ENCODE data around the gene IGSF3. TPM values are rescaled to one million over a fixed set of nuclear protein-coding genes. Genes with fewer than 3 reads are reported as not detected.
"Not testable (repeated sequence)": the region's sequence is repeated elsewhere in the genome, so short reads cannot be mapped to it uniquely, and the experiment has no call there.

The IGSF3 gene
- total RNA-seq, 1 experiment from 2014 or later: 39.8 TPM

GRCh38 chr1:116631996-116632925 lies 35.3 kb downstream of the IGSF3 start:
- DNase-seq (ENCODE audit: low read depth): not testable (repeated sequence)

- DNase-seq (ENCODE audit: low read depth): not testable (repeated sequence)
Observed at GRCh38 chr1:116631554-116631953, 36.0 kb downstream of the IGSF3 start.

GRCh38 chr1:116630057-116630456 lies 37.5 kb downstream of the IGSF3 start:
- not testable (repeated sequence) for DNase-seq (ENCODE audit: low read depth)

- not testable (repeated sequence) for DNase-seq (ENCODE audit: low read depth)
Observed at GRCh38 chr1:116629441-116629840, 38.1 kb downstream of the IGSF3 start.

GRCh38 chr1:116628448-116628847 lies 39.1 kb downstream of the IGSF3 start:
- no peak for DNase-seq (ENCODE audit: low read depth)

GRCh38 chr1:116627357-116627756 lies 40.2 kb downstream of the IGSF3 start:
- not testable (repeated sequence) for DNase-seq (ENCODE audit: low read depth)

- peak; percentile 45 for DNase-seq (ENCODE audit: low read depth)
Observed at GRCh38 chr1:116626915-116627314, 40.6 kb downstream of the IGSF3 start.

GRCh38 chr1:116625155-116625554 lies 42.4 kb downstream of the IGSF3 start:
- DNase-seq (ENCODE audit: low read depth): not testable (repeated sequence)

- DNase-seq (ENCODE audit: low read depth): no peak
Observed at GRCh38 chr1:116624040-116624439, 43.5 kb downstream of the IGSF3 start.

GRCh38 chr1:116622496-116622895 lies 45.0 kb downstream of the IGSF3 start:
- DNase-seq (ENCODE audit: low read depth): not testable (repeated sequence)

- DNase-seq (ENCODE audit: low read depth): peak; percentile 61
Observed at GRCh38 chr1:116621756-116622155, 45.8 kb downstream of the IGSF3 start.

- not testable (repeated sequence) for DNase-seq (ENCODE audit: low read depth)
Observed at GRCh38 chr1:116620392-116620791, 47.1 kb downstream of the IGSF3 start.

- not testable (repeated sequence) for DNase-seq (ENCODE audit: low read depth)
Observed at GRCh38 chr1:116619106-116619505, 48.4 kb downstream of the IGSF3 start.

- not testable (repeated sequence) for DNase-seq (ENCODE audit: low read depth)
Observed at GRCh38 chr1:116617808-116618207, 49.7 kb downstream of the IGSF3 start.

- DNase-seq (ENCODE audit: low read depth): not testable (repeated sequence)
Observed at GRCh38 chr1:116613825-116614224, 53.7 kb downstream of the IGSF3 start.

GRCh38 chr1:116609801-116610371 lies 57.6 kb downstream of the IGSF3 start:
- DNase-seq (ENCODE audit: low read depth): peak; percentile 32

GRCh38 chr1:116608841-116609240 lies 58.7 kb downstream of the IGSF3 start:
- DNase-seq (ENCODE audit: low read depth): not testable (repeated sequence)

GRCh38 chr1:116608151-116608550 lies 59.4 kb downstream of the IGSF3 start:
- not testable (repeated sequence) for DNase-seq (ENCODE audit: low read depth)

- DNase-seq (ENCODE audit: low read depth): not testable (repeated sequence)
Observed at GRCh38 chr1:116607463-116607862, 60.1 kb downstream of the IGSF3 start.

GRCh38 chr1:116606067-116606466 lies 61.5 kb downstream of the IGSF3 start:
- peak; percentile 25 for DNase-seq (ENCODE audit: low read depth)

GRCh38 chr1:116605315-116605714 lies 62.2 kb downstream of the IGSF3 start:
- peak; percentile 22 for DNase-seq (ENCODE audit: low read depth)

GRCh38 chr1:116604408-116604807 lies 63.1 kb downstream of the IGSF3 start:
- DNase-seq (ENCODE audit: low read depth): not testable (repeated sequence)

- not testable (repeated sequence) for DNase-seq (ENCODE audit: low read depth)
Observed at GRCh38 chr1:116603646-116604045, 63.9 kb downstream of the IGSF3 start.

Measured in RPMI7951 (cell line).